ENCODE measurements around the gene SDK1.

- TF ChIP-seq, protein P1, sequence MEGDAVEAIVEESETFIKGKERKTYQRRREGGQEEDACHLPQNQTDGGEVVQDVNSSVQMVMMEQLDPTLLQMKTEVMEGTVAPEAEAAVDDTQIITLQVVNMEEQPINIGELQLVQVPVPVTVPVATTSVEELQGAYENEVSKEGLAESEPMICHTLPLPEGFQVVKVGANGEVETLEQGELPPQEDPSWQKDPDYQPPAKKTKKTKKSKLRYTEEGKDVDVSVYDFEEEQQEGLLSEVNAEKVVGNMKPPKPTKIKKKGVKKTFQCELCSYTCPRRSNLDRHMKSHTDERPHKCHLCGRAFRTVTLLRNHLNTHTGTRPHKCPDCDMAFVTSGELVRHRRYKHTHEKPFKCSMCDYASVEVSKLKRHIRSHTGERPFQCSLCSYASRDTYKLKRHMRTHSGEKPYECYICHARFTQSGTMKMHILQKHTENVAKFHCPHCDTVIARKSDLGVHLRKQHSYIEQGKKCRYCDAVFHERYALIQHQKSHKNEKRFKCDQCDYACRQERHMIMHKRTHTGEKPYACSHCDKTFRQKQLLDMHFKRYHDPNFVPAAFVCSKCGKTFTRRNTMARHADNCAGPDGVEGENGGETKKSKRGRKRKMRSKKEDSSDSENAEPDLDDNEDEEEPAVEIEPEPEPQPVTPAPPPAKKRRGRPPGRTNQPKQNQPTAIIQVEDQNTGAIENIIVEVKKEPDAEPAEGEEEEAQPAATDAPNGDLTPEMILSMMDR (IDR thresholded peaks at IDR 0.05): no peak
- TF ChIP-seq POLR2A (IDR thresholded peaks at IDR 0.05): no peak
Observed at GRCh38 chr7:4270941-4271715, 970.1 kb downstream of the SDK1 start.
